ENCODE measurements around the gene TNFSF10.
"Not testable (repeated sequence)": the region's sequence is repeated elsewhere in the genome, so short reads cannot be mapped to it uniquely, and the experiment has no call there.

Gene TNFSF10

GRCh38 chr3:172522871-172523818 is at the start of gene TNFSF10:
TSS of gene TNFSF10 (minus strand) at chr3:172523430. CDS start at chr3:172523384, 46 bp downstream.
- DNase-seq (ENCODE audit: low read depth), result no peak

- no peak for DNase-seq (ENCODE audit: low read depth)
Observed at GRCh38 chr3:172569128-172570008, 46.1 kb upstream of the TNFSF10 start.

- no peak for DNase-seq (ENCODE audit: low read depth)
Observed at GRCh38 chr3:172568701-172569100, 45.5 kb upstream of the TNFSF10 start.

GRCh38 chr3:172566785-172567184 is 43.6 kb upstream of the TNFSF10 start:
- not testable (repeated sequence) for DNase-seq (ENCODE audit: low read depth)

GRCh38 chr3:172564499-172564898 is 41.3 kb upstream of the TNFSF10 start:
- DNase-seq (ENCODE audit: low read depth), result no peak

GRCh38 chr3:172562871-172563865 is 39.9 kb upstream of the TNFSF10 start:
- peak; percentile 76 for DNase-seq (ENCODE audit: low read depth)

- no peak for DNase-seq (ENCODE audit: low read depth)
Observed at GRCh38 chr3:172561897-172562640, 38.8 kb upstream of the TNFSF10 start.

- no peak for DNase-seq (ENCODE audit: low read depth)
Observed at GRCh38 chr3:172560586-172560985, 37.4 kb upstream of the TNFSF10 start.

GRCh38 chr3:172560026-172560425 is 36.8 kb upstream of the TNFSF10 start:
- DNase-seq (ENCODE audit: low read depth), result no peak

GRCh38 chr3:172559020-172559419 is 35.8 kb upstream of the TNFSF10 start:
- DNase-seq (ENCODE audit: low read depth), result no peak

- DNase-seq (ENCODE audit: low read depth), result no peak
Observed at GRCh38 chr3:172557515-172558220, 34.4 kb upstream of the TNFSF10 start.

GRCh38 chr3:172553526-172554252 is 30.5 kb upstream of the TNFSF10 start:
- DNase-seq (ENCODE audit: low read depth), result no peak

GRCh38 chr3:172552607-172553006 is 29.4 kb upstream of the TNFSF10 start:
- DNase-seq (ENCODE audit: low read depth), result no peak

GRCh38 chr3:172551874-172552273 is 28.6 kb upstream of the TNFSF10 start:
- DNase-seq (ENCODE audit: low read depth), result no peak

- DNase-seq (ENCODE audit: low read depth), result peak; percentile 89
Observed at GRCh38 chr3:172550347-172550943, 27.2 kb upstream of the TNFSF10 start.

- DNase-seq (ENCODE audit: low read depth), result no peak
Observed at GRCh38 chr3:172549144-172549543, 25.9 kb upstream of the TNFSF10 start.

GRCh38 chr3:172546628-172547214 is 23.5 kb upstream of the TNFSF10 start:
- no peak for DNase-seq (ENCODE audit: low read depth)

- DNase-seq (ENCODE audit: low read depth), result no peak
Observed at GRCh38 chr3:172546105-172546504, 22.9 kb upstream of the TNFSF10 start.

GRCh38 chr3:172544404-172544803 is 21.2 kb upstream of the TNFSF10 start:
- no peak for DNase-seq (ENCODE audit: low read depth)
